Measurements from ENCODE around the gene LYZL4.

The LYZL4 gene, protein sequence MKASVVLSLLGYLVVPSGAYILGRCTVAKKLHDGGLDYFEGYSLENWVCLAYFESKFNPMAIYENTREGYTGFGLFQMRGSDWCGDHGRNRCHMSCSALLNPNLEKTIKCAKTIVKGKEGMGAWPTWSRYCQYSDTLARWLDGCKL
- total RNA-seq: 0 reads per million in 2 donors

DNA sequence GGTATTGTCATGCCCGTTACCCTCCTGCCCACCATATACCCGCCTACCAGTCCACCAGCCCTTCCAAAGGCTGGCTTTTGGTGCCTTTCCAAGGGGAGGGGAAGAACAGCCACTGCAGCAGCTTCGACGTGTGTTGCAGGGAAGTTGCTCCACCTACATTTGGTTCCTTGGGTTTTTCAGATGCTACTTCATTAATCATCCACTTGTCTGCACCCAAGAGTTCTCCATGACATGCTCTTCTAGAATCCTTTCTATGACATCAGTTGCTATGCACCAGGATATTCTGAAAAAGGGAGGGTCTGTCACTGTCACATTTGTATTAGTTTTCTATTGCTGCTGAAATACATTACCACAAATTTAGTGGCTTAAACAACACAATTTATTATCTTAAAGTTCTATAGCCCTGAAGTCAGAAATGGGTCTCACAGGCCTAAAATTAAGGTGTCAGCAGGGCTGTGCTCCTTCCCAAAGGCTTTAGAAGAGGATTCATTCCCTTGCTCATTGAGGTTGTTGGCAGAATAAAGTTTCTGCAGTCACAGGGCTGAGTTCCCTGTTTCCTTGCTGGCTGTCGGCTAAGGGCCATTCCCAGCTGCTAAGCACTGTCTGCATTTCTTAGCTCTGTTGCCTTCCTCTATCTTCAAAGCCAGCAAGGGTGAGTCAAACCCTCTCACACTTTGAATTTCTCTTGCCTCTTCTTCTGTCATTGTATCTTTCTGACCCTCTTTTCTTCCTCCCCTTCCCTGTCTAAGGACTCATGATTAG lies at the start of gene LYZL4:
LYZL4 (minus strand) TSS at position 241 of the 762 bp plus-strand sequence. CDS start 3,359 bp downstream, outside the sequence.
- DNase-seq: no peak

DNA sequence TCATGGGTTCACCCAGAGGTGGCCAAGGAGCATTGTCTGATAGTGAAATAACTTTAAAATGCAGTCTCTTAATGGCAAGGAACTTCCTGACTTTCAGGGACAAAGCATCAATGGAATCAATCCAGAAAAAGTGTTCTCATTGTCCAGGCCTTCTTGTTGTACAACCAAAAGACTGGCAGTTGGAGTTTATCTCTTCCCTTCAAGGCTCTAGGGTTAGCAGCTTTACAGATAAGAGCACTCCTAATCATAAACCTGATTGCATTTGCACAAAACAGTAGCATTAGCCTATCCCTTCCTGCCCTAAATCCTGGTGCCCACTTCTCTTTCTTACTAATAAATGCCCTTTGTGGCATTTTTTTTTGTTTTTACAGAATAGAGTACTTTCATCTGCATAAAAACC lies 48.7 kb upstream of the LYZL4 start:
- no peak for DNase-seq

DNA sequence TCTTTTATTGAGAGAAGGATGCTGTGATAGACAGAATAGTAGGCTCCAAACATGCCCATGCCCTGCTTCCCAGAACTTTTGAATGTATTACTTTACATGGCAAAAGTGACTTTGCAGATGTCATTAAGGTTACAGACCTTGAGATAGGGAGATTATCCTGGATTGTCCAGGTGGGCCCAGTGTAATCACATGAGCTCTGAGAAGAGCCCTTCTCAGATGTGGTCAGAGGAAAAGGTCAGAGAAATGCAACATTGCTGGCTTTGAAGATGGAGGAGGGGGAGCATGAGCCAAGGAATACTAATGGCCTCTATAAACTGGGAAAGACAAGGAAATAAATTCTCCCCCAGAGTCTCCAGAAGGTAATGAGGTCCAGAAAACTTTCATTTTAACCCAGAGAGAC lies 45.8 kb upstream of the LYZL4 start:
- no peak for DNase-seq

DNA sequence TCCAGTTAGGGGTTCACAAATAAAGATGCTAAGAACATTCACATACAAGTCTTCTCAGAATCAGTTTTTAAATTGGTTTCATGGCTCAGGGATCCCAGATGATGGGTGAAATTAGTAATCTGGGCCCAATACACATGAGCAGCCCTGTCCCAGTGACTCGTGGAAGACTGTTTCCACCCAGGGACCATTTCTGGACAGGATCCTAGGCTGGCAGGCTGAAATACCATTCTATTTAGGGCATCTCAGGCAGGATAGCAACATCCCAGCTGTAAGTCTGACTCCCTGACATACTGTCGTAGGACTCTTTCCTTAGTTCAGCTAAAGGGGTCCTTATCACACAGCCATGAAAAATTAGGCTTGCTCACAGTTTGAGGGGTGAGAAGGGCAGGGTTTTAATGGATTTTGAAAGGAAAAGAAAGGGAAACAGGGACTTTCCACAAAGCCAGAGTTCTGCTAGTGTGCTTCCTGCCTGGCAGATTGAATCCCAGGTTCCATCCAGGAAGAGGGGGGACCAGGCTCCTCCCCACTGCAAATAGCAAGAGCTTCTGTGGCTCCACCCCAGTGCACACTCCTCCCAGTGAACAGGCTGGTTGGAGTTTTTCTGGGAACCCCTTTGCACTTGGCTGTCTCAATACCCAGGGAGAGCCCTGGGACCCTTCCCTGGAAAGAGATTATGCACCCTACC lies 41.3 kb upstream of the LYZL4 start:
- no peak for DNase-seq

DNA sequence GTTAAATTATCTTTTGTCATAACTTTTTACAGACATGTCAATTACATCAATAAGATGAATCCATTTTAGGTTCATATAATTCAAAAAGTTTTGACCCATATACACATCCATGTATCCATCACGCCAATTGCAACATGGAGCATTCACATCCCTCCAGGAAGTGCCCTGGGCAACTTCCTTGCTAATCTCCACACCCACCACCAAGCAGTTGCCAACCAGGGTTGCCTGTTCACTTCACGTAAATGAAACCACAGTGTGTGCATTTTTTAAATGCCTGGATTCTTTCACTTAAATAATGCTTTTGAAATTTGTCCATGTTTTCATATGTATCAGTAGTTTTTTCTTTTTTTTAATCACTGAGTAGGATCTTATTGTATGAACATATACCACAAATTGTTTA lies 40.7 kb upstream of the LYZL4 start:
- DNase-seq: no peak

DNA sequence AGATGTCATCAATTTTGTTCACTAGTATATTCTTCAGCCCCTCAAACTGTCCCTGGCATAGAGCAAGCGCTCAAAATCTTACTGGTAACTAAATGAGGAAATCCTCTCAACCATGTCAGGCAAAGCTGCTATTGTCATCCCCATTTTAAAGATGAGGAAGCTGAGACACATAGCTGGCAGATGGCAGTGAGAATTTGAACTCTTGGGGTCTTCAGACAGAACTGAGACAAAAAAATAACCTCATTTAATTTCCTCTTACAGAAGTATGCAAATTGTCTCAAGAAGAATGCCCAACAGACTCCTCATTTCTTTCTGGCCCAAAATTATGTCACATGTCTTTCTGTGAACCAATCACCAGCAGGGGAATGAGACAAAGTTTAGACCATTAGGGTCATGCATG lies 40.2 kb upstream of the LYZL4 start:
- DNase-seq: no peak

DNA sequence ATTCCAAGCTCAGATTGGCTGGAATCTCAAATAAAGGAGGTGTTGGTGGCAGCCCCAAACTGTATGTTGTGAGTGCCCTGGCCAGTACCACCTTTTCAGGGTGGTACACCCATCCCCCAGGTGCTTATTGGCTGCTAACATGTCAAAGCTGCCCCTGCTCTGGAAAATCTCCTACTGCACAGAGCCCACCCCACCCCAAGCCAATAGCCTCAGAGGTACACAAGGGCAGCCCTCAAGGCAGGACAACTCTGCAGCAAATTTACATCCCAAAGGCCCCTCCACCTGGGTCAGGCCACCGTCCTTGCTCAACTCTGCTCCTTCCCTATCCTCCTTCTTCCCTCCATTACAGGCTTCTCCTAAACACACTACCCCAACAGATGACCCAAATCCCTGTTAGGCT lies 37.1 kb upstream of the LYZL4 start:
- DNase-seq: no peak

DNA sequence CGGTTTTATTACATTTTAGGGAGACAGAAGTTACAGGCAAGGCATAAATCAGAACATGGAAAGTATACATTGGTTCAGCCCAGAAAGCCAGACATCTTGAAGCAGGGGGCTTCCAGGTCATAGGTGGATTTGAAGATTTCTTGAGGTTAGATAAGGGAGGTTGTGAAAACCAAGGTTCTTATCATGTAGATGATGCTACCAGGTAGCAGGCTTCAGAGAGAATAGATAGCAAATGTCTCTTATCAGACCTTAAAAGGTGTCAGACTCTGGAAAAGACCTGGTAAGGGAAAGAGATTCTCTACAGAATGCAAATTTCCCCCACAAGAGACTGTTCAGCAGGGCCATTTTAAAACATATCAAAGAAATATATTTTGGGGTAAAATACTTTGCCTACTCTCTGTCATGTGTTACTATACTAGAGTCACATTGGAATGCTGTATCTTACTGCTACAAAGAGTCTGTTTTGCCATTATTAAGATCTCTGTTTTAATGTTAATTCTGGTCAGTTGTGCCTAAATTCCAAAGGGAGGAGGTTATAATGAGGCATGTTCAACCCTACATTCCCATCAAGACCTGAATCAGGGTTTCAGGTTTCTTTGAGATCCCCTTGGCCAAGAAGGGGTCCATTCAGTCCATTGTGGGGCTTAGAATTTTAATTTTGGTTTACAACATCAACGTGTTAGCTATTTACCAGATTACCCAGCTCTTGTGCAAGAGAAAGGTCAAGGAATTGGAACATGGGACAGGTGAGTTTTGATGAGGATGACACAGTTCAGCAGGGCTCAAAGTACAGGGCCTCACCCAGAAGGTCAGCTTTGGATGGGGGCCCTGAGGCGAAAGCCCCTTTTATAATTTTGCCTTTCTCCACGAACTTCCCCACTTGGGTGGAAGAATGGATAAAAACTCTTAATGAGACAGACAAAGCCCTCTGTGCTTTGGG lies 36.0 kb upstream of the LYZL4 start:
- DNase-seq: no peak

DNA sequence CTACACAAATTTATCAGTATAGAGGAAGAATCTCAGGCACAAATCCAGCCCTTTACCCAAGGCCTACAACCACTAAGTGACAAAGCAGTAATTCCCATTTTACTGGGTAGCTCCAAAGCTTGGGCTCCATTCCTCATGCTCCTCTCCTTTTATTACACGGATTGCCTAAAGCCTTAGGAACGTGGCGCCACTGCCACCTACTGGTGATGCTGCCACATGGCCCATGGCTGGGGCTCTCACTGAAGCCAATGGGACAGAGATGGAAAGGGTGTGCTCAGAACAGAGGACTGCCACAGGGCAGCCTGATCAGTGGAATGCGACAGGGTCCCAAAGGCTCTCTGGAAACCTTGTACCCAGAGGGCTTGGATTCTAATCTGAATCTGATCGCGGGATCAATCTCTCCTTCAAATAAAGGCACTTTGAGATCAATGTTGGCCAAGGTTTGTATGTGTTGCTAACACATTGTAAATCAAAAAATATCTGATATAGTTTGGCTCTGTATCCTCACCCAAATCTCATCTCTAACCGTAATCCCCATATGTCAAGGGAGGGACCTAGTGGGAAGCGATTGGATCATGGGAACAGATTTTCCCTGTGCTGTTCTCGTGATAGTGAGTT lies 33.5 kb upstream of the LYZL4 start:
- DNase-seq: peak; percentile 5 to 62 (median 55)

DNA sequence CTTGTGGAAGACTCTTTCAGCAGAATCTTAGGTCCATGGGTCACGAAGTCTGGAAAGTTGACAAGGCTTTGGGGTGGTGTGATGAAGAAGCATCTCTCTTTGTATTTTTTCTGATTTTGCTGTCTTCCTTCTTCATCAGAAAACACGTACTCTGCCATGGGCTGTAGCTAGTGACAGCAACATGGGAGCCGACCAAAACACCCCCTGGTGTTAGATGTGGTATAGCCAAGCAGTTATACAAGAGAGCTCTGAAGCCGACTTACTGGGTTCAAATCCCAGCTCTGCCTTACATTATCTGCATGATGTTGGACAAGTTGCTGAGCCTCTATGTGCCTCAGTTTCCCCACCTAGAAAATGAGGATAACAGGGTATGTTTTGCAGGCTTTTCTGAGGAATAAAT lies 32.9 kb upstream of the LYZL4 start:
- DNase-seq: no peak

DNA sequence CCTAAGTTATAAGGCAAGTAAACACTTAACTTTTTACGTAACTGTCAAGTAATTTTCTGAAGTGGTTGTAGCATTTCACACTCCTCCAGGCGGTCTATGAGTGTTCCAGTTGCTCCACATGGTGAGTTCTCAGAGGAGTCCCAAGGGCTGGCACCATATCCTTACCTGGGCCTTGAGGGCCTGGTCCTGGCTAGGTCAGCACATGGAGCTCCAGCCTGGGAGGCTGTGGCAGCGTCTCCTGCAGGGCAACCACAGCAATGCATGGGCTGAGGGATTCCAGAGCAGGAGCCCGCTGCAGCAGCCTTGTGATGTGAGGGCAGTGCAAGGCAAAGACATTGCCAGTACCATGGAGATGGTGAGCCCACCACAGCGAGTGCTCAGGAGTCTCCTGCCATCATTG lies 32.2 kb upstream of the LYZL4 start:
- no peak for DNase-seq

DNA sequence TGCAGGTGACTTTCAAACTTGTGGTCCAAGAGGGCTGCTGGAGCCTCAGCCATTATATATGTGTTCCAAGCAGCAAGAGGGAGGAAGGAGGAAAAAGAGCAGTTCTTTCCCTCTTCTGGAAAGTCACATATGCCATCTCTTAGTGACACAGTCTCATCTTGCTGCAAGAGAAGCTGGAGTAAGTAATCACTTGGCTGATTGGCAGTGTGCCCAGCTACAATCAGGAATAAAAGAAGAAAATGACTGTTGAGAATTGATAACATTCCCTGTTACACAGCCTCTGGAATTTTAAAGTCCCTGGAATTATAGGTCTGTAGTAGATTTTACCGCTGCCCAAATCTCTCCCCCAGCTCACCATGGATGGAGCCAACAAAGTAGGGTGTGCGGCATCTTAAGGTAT lies 31.4 kb upstream of the LYZL4 start:
- no peak for DNase-seq

DNA sequence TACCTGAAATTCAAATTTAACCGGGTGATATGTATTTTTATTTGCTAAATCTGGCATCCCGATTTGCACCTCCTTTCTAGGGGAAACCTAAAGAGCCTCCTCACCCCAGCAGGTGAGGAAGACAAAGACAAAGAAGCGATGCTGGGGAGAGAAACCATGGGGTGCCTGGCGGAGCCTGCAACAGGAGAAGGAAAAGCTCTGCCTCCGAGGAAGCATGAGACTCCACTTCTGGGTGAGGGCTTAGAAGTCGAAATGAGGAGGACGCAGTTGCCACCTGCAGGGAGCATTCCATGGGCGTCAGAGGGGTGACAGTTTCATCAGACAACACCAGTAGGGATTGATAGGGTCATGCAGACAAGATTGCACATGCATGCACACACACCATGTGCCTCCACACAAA lies 30.5 kb upstream of the LYZL4 start:
- no peak for DNase-seq

DNA sequence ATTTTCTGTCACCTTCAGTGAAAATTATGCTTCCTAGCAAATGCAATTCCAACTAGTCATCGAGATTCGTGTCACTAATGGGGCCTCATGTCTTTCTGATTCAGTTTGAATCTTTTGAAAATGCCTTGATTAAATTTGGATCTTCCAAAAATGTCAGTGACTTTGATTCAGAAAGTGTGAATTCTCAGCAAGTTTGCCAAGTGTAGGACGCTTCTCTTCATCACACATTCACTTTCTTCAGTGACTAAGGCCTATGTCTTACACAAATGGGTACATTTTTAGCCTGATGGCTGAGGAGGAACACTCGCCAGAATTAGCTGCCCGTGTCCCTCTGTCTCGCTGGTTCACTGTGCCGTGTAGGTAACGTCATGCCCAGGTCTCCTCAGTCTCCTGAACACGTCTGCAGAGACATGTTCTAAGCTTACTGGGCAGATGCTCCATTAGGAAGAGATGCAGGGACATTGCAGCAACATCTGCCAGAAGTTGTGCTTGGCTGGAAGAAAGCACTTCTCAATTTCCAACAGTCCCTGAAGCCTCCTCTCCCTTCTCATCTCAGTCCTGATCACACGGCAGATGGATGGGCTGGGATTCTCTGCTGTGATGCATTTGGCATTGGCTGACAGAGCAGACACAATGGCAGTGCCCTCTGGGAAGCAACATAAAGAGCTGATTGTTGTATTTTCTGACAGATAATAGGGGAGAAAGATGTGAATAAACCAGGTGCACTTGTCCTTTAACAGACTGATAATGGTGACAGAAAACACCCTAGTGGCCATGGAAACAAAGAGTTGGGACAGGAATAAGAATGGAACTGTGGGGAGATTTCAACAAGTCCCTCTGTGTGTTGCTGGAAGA lies 29.1 kb upstream of the LYZL4 start:
- no peak for DNase-seq

DNA sequence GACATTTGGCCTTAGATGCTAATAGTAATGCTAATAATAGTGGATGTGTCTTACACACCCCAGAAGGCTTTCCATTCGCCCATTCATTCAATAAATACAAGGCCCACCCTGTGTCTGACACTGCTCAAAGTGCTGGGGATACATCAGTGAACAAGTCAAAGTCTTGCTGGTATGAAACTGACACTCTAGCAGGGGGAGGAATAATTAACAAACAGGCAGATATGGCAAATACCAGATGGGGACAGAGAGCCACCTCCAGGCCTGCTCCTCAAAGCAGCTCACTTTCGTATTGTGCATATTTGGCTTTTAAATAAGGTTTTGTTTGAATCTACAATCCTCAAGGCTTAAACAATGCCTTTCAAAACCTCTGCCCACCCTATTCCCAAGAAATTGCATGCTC lies 28.3 kb upstream of the LYZL4 start:
- DNase-seq: no peak

DNA sequence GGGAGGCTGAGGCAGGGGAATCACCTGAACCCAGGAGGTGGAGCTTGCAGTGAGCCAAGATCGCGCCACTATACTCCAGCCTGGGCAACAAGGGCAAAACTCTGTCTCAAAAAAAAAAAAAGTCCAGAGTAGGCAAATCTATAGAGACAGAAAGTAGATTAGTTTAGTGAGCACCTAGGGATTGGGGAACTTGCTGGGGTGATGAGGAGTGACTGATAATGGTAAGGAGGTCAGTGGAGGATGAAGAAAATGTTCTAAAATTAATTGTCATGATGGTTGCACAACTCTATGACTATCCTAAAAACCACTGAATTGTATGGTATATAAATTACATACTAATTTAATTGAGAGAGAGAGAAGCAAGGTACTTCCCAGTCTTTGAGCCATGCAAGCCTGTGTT lies 27.8 kb upstream of the LYZL4 start:
- no peak for DNase-seq

DNA sequence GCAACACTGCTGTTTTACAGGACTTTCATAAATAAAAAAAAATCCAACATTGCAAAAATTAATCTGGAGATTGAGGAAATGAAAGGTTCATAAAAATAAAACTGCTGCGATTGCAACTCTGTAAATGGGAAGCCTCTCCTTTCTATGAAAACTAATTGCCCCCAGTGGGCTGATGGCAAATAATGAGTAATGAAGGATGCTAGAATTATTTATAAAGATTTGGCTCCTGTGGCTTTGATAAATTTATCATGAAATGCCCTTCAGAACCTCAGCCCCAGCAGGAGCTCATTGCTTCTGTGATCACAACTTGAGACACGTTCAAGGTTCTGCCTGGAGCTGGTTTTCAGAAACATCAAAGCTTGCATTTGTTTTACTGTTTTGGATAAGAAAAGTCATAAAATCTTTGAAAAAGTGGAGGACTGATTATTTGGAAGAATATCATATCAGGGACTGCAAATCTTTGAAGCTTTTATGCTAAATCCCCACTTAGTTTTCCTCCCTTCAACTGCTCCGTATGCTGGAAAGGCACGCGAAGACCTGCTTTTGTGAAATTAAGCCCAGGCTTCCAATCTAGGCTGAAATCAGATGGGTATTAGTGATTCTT lies 24.5 kb upstream of the LYZL4 start:
- no peak for DNase-seq

DNA sequence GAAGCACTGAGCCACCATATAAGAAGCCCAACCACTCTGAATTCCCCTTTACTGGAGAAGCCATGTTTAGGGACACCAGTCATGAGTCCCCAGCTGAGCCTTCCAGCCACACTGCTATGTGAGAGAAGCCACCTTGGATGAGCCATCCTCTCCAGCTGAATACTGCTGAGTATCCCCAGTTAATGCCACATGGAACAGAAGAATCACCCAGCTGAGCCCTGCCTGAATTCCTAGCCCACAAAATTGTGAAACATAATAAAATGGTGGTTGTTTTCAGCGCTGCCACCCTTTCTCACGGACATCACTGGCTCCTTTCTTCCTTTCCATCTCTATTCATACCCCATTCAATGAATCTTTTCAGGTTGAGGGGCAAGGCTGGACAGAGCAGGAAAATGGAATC lies 22.1 kb upstream of the LYZL4 start:
- no peak for DNase-seq

DNA sequence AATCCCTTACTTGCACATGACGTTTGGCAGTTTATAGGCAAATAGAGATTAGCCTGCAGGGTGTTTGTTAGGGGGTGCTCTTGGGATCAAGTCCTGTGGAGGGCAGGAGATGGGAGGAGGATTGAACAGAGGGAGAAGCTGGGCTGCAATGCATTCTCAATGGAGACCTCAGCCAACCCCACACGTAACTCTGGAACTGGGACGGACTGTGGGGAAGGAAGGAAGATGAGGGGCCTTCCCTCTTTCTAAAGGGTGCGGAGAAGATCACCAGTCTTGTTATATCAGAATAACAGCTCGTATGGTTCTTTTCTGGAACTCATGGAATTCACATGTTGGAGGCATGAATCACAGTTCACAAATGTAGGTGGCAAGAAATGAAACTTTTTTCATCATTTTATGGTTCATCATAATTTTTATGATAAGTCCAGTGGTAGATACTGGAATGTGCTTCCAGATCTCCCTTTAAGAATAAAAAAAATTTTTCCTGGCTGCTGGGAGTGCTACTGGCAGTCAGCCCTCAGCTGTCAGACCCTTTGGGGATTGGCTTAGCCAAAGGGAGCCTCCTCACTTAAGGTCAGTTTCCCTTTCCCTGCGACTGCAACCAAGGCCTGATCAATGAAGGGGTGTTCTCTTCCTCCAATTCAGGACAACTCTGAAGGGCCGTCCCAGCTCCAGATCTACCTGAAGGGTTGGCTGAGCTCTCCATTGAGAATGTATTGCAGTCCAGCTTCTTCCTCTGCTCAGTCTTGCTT lies 20.5 kb upstream of the LYZL4 start:
- no peak for DNase-seq

DNA sequence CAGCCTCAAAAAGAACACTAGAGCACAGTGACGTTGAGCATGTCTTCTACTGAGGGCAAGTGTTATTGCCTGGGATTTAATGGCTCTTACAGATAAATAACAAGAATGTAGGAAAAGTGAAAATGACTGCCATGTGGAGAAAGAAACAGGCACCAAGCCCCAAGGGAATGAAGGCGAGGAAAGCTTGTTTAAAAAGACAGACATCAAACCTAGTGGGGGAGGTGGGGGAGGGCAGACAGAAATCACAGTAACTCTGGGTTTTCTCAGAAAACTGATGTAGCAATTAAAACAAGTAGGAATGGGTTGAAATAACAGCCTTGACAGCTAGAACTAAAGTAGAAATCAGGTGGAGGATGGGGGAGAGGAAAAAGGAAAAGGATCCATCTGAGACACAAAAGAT lies 18.4 kb upstream of the LYZL4 start:
- no peak for DNase-seq
